ENCODE results near the gene ADGRA1.

The ADGRA1 gene

DNA sequence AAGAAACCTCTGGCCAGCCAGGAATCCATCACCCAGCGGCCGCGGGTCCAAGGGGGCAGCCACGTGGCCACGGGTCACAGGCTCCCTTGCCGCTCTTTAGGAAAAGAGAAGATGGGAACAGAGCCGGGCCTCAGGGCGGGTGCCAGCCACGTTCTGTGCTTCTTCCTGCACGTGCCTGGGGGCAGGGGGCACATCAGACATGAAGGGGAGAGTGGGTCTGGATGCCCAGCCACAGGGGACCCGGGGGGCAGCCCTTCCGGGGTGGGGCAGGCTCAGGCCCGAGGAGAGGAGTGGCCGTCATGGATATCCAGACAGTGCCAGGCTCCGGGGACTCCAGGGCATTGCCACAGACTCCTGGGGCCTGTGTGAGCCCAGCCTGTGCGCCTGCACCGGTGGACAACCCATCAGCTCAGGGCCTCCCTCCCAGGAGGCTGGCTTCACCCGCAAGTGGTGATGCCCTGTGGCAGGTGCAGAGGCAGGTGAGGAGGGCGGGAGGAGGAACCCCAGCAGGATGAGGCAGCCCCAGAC is 31.0 kb upstream of the ADGRA1 start:
- H4K20me1 ChIP-seq (ENCODE audit: insufficient read depth, low read length): no peaks in the 10 kb centered on the region
- H2AFZ ChIP-seq (ENCODE audit: low read length): no peak overlapping the region
- H3K4me3 ChIP-seq (ENCODE audit: low read depth, low read length, poor library complexity, severe bottlenecking): no peak overlapping the region
- H3K27me3 ChIP-seq (ENCODE audit: insufficient read depth, low read length): no peaks in the 10 kb centered on the region
- H3K79me2 ChIP-seq (ENCODE audit: insufficient read depth, low read length): no peaks in the 10 kb centered on the region
- TF ChIP-seq, protein P1, sequence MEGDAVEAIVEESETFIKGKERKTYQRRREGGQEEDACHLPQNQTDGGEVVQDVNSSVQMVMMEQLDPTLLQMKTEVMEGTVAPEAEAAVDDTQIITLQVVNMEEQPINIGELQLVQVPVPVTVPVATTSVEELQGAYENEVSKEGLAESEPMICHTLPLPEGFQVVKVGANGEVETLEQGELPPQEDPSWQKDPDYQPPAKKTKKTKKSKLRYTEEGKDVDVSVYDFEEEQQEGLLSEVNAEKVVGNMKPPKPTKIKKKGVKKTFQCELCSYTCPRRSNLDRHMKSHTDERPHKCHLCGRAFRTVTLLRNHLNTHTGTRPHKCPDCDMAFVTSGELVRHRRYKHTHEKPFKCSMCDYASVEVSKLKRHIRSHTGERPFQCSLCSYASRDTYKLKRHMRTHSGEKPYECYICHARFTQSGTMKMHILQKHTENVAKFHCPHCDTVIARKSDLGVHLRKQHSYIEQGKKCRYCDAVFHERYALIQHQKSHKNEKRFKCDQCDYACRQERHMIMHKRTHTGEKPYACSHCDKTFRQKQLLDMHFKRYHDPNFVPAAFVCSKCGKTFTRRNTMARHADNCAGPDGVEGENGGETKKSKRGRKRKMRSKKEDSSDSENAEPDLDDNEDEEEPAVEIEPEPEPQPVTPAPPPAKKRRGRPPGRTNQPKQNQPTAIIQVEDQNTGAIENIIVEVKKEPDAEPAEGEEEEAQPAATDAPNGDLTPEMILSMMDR (IDR thresholded peaks at IDR 0.05; ENCODE audit: low read length): no peak
- no peak for TF ChIP-seq EZH2 (IDR thresholded peaks at IDR 0.05; ENCODE audit: borderline replicate concordance, low read length)
- H3K4me1 ChIP-seq (ENCODE audit: insufficient read depth, low read length, severe bottlenecking): no peaks in the 10 kb centered on the region
- H3K9me3 ChIP-seq (ENCODE audit: low read length): no peaks in the 10 kb centered on the region
- H3F3A ChIP-seq (ENCODE audit: insufficient read depth, low read length): no peaks in the 10 kb centered on the region
- no peak overlapping the region for H3K4me2 ChIP-seq (ENCODE audit: low read length)
- H3K9ac ChIP-seq (ENCODE audit: low read length): no peak overlapping the region
- H3K36me3 ChIP-seq (ENCODE audit: insufficient read depth, low read length): no peaks in the 10 kb centered on the region
- no peaks in the 10 kb centered on the region for H3K9me2 ChIP-seq (ENCODE audit: low read depth, low read length)
- H3K27ac ChIP-seq (ENCODE audit: low read depth, low read length, poor library complexity, severe bottlenecking): no peak overlapping the region

DNA sequence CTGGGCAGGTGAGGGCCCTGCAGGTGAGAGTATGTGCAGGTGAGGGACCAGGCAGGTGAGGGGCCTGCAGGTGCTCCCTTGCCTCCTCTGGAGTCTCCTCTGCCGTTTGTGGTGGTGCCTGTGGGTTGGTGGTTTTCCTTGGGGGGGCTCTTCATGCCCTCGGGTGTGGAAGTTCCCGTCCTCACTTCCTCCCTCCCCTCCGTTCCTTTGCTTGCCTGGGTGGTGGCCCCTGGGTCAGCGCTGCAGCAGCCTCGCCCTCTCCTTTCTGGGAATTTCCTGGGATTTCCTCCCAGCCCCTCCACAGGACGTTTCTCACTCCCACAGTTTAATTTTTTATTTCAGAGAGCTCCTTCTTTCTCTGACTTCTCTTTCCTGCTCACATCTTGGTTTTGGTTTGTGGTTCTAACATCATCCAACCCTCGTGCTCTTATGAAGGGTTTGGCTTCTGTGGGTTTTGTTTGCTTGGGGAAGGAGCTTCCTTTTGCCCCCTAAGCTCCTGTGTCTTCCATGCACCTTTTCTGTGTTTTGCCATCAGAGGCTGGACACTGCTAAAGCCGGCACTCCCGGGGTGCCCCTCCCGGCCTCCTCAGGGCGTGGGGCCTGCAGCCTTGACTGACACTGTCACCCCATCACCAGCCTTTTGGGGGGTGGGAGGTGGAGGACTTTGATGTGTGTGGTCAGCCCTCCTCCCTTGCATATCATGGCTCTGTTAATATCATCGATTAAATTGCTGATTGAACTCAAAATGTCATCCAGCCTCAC is 29.2 kb upstream of the ADGRA1 start:
- Histone ChIP-seq H3K4me2 (ENCODE audit: low read length) (no peak overlapping the region), H3K4me3 (ENCODE audit: low read depth, low read length, poor library complexity, severe bottlenecking) (no peak overlapping the region), H3K27ac (ENCODE audit: low read depth, low read length, poor library complexity, severe bottlenecking) (no peak overlapping the region), H3K79me2 (ENCODE audit: insufficient read depth, low read length) (no peaks in the 10 kb centered on the region), H3K36me3 (ENCODE audit: insufficient read depth, low read length) (no peaks in the 10 kb centered on the region), H4K20me1 (ENCODE audit: insufficient read depth, low read length) (no peaks in the 10 kb centered on the region), H3K9ac (ENCODE audit: low read length) (no peak overlapping the region), H3K9me2 (ENCODE audit: low read depth, low read length) (no peaks in the 10 kb centered on the region), H3K27me3 (ENCODE audit: insufficient read depth, low read length) (no peaks in the 10 kb centered on the region), H3K9me3 (ENCODE audit: low read length) (no peaks in the 10 kb centered on the region), H3K4me1 (ENCODE audit: insufficient read depth, low read length, severe bottlenecking) (no peaks in the 10 kb centered on the region), H2AFZ (ENCODE audit: low read length) (no peak overlapping the region), H3F3A (ENCODE audit: insufficient read depth, low read length) (no peaks in the 10 kb centered on the region)
- TF ChIP-seq, protein P1 (IDR thresholded peaks at IDR 0.05; ENCODE audit: low read length): no peak
- no peak for TF ChIP-seq EZH2 (IDR thresholded peaks at IDR 0.05; ENCODE audit: borderline replicate concordance, low read length)

DNA sequence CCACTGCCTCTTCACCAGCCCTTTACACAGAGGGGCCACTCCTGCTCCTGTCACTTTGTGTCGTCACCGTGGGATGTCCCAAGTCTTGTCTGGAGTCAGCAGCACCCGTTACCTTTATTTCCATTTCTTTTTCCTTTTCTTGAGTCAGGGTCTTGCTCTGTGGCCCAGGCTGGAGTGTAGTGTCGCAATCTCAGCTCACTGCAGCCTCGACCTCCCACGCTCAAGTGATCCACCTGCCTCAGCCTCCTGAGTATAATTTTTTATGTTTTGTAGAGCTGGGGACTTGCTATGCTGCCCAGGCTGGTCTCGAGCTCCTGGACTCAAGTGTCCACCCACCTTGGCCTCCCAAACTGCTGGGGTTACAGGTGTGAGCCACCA is 28.6 kb upstream of the ADGRA1 start:
- Histone ChIP-seq H4K20me1 (ENCODE audit: insufficient read depth, low read length) (no peaks in the 10 kb centered on the region), H3K4me1 (ENCODE audit: insufficient read depth, low read length, severe bottlenecking) (no peaks in the 10 kb centered on the region), H3K9me2 (ENCODE audit: low read depth, low read length) (no peaks in the 10 kb centered on the region), H3K9ac (ENCODE audit: low read length) (no peak overlapping the region), H3K27ac (ENCODE audit: low read depth, low read length, poor library complexity, severe bottlenecking) (no peak overlapping the region), H3K79me2 (ENCODE audit: insufficient read depth, low read length) (no peaks in the 10 kb centered on the region), H3K4me2 (ENCODE audit: low read length) (no peak overlapping the region), H2AFZ (ENCODE audit: low read length) (no peak overlapping the region), H3K9me3 (ENCODE audit: low read length) (no peaks in the 10 kb centered on the region), H3F3A (ENCODE audit: insufficient read depth, low read length) (no peaks in the 10 kb centered on the region), H3K27me3 (ENCODE audit: insufficient read depth, low read length) (no peaks in the 10 kb centered on the region), H3K4me3 (ENCODE audit: low read depth, low read length, poor library complexity, severe bottlenecking) (no peak overlapping the region), H3K36me3 (ENCODE audit: insufficient read depth, low read length) (no peaks in the 10 kb centered on the region)
- TF ChIP-seq EZH2 (IDR thresholded peaks at IDR 0.05; ENCODE audit: borderline replicate concordance, low read length): no peak
- TF ChIP-seq, protein P1 (IDR thresholded peaks at IDR 0.05; ENCODE audit: low read length): no peak

Data from OCI-LY1 (cell line).